Measurements from ENCODE around the gene MCTP2. TPM values are rescaled to one million over a fixed set of nuclear protein-coding genes. Genes with fewer than 3 reads are reported as not detected.

MCTP2 gene
- polyA plus RNA-seq, 1 experiment: 18.1 TPM

DNA sequence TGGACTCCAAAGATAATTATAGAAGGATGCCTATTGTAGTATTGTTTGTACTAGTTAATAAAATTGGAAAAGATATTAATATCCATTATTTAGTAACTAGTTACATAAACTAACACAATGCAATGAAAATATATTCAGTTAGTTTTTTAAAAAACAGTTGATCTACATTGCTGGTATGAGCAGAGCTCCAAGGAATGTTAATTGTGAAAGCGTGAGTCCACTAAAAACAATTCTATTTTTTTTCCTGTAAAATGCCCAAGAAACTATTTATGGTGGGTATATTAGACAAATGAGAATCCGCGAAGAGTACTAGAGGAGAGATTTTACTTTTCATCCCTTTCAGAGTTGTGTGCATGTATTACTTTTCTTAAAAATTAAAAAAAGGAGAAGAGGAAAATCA is 104.3 kb downstream of the MCTP2 start:
- Histone ChIP-seq H3K27ac (ENCODE audit: low read depth, low read length) (no peak overlapping the region), H3K9me3 (ENCODE audit: control insufficient read depth, insufficient read depth, low read length) (no peaks in the 10 kb centered on the region), H3K4me3 (ENCODE audit: low read depth, low read length) (no peak overlapping the region), H3K27me3 (ENCODE audit: control insufficient read depth, insufficient read depth, low read length) (peaks cover 3% of the 10 kb centered on the region)
- CTCF ChIA-PET: interaction anchor here (0.6 to 5.9 kb wide), 5 partner anchors 9 to 251 kb away, joined by 3 to 72 read pairs (median 10); no protein-coding TSS in a partner anchor
- TF ChIP-seq, protein P1, sequence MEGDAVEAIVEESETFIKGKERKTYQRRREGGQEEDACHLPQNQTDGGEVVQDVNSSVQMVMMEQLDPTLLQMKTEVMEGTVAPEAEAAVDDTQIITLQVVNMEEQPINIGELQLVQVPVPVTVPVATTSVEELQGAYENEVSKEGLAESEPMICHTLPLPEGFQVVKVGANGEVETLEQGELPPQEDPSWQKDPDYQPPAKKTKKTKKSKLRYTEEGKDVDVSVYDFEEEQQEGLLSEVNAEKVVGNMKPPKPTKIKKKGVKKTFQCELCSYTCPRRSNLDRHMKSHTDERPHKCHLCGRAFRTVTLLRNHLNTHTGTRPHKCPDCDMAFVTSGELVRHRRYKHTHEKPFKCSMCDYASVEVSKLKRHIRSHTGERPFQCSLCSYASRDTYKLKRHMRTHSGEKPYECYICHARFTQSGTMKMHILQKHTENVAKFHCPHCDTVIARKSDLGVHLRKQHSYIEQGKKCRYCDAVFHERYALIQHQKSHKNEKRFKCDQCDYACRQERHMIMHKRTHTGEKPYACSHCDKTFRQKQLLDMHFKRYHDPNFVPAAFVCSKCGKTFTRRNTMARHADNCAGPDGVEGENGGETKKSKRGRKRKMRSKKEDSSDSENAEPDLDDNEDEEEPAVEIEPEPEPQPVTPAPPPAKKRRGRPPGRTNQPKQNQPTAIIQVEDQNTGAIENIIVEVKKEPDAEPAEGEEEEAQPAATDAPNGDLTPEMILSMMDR (IDR thresholded peaks at IDR 0.05; ENCODE audit: low read depth, low read length): no peak
- DNase-seq (ENCODE audit: low read depth, low spot score): no peak
- POLR2A ChIA-PET: no interaction called here

DNA sequence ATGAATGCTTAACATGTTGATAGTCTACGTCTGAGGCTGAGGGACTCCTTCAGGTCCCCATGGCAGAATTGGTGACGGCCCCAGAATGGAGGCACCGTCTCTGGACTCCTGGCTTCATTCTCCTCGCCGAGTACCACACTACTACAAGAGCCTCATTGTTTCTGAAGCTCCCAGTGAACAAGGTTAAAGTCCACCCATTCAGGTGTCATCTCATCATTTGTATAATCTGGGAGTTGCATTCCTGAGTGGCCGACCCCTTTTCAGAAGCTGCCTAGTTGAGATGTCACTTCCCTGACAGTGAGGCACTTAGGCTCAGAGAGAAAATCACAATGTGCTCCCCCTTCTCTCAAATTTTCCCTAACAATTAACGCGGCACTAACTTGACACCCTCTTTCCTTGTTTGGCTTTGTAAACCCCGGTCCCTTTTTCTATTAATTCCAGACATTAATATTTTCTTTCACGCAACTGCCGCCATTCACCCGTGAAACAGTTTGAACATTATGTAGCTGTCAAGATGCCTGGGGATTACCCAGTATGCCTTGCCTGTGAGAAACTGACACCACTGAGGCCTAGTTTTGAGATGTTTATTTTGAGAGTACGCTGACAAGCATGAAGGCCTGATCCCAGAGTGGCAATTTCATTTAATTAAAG is 105.6 kb downstream of the MCTP2 start:
- no peak for DNase-seq (ENCODE audit: low read depth, low spot score)
- TF ChIP-seq, protein P1 (IDR thresholded peaks at IDR 0.05; ENCODE audit: low read depth, low read length): no peak
- CTCF ChIA-PET: interaction anchor here (0.6 kb wide), 1 partner anchor 11 kb away, joined by 5 read pairs; no protein-coding TSS in a partner anchor
- POLR2A ChIA-PET: no interaction called here
- Histone ChIP-seq H3K4me3 (ENCODE audit: low read depth, low read length) (no peak overlapping the region), H3K27me3 (ENCODE audit: control insufficient read depth, insufficient read depth, low read length) (no peaks in the 10 kb centered on the region), H3K27ac (ENCODE audit: low read depth, low read length) (no peak overlapping the region), H3K9me3 (ENCODE audit: control insufficient read depth, insufficient read depth, low read length) (no peaks in the 10 kb centered on the region)

DNA sequence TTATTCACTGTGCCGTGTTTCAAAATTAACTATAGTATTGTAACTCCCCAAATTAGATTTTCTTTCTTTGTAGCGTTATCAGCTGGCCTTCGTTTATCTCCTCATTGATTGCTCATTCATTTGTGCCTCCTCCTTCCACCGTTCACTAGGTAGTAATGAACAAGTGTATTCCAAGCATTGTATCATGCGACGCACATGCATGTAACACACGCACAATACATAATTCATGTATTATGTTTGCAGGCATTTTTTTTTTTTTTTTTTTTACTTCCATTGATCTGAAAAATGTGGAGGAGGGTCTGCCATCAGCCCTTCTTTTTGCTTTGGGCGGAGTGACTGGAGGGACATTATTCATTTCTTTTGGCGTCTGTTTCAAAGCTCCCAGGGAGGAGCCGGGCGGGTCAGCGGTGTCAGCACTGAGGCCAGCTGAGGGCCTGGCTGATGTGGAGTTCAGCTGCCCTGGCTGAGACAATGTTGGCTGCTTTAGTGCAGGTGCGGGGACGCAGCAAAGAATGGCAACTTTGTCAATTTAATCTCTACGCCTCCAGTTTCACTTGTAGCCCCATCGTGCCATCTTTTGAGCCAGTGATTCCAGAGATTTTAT is 107.0 kb downstream of the MCTP2 start:
- no peak overlapping the region for H3K27ac ChIP-seq (ENCODE audit: low read depth, low read length)
- TF ChIP-seq, protein P1 (IDR thresholded peaks at IDR 0.05; ENCODE audit: low read depth, low read length): no peak
- H3K4me3 ChIP-seq (ENCODE audit: low read depth, low read length): no peak overlapping the region
- H3K27me3 ChIP-seq (ENCODE audit: control insufficient read depth, insufficient read depth, low read length): no peaks in the 10 kb centered on the region
- DNase-seq (ENCODE audit: low read depth, low spot score): no peak
- ChIA-PET POLR2A (no interaction called here), CTCF (interaction anchor here (0.7 to 2.0 kb wide), 4 partner anchors 11 to 218 kb away, joined by 3 to 15 read pairs (median 5); no protein-coding TSS in a partner anchor)
- no peaks in the 10 kb centered on the region for H3K9me3 ChIP-seq (ENCODE audit: control insufficient read depth, insufficient read depth, low read length)

DNA sequence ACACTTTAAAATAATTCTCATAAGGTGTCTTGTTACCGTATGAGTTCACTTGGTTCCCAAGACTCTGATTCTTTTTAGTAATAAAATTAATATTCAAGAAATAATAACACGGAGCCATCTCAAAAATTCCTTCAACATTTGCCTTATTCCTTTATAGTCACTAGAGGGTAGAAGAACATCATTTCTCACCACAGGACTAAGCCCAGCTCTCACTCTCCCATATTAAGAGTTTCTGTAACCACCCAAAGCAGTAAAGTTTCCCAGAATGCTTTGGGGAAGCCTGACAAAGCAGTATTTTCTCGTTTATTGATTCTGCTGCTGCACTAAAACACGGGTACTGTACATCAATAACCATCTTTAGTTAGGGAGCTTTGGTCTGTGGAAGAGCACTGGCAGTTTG is 114.9 kb downstream of the MCTP2 start:
- ChIA-PET CTCF (interaction anchor here (1.6 to 7.5 kb wide), 2 partner anchors 22 to 226 kb away, joined by 5 to 39 read pairs; no protein-coding TSS in a partner anchor), POLR2A (no interaction called here)
- Histone ChIP-seq H3K4me3 (ENCODE audit: low read depth, low read length) (no peak overlapping the region), H3K9me3 (ENCODE audit: control insufficient read depth, insufficient read depth, low read length) (no peaks in the 10 kb centered on the region), H3K27me3 (ENCODE audit: control insufficient read depth, insufficient read depth, low read length) (no peaks in the 10 kb centered on the region), H3K27ac (ENCODE audit: low read depth, low read length) (no peak overlapping the region)
- DNase-seq (ENCODE audit: low read depth, low spot score): no peak
- TF ChIP-seq, protein P1 (IDR thresholded peaks at IDR 0.05; ENCODE audit: low read depth, low read length): no peak

DNA sequence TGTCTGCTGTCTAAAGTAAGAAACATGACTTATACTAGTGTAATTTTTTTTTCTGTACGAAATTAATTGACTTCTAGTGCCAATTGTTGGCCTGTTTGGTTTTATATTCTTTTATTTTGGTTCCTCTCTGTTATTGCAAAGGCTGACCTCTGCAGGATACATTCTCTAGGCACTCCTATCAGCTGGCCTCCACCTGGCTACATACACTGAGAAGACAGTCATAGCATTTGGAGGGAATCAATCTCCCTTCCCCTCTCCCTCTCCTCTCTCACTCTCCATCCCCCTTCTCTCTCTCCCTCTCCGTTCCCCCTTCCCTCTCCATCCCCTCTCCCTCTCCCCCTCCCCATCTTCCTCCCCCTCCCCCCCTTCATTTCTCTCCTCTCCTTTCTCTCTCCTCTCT is 116.7 kb downstream of the MCTP2 start:
- Histone ChIP-seq H3K27ac (ENCODE audit: low read depth, low read length) (no peak overlapping the region), H3K9me3 (ENCODE audit: control insufficient read depth, insufficient read depth, low read length) (no peaks in the 10 kb centered on the region), H3K27me3 (ENCODE audit: control insufficient read depth, insufficient read depth, low read length) (no peaks in the 10 kb centered on the region), H3K4me3 (ENCODE audit: low read depth, low read length) (no peak overlapping the region)
- no peak for DNase-seq (ENCODE audit: low read depth, low spot score)
- CTCF ChIA-PET: interaction anchor here (1.0 kb wide), 1 partner anchor 184 kb away, joined by 5 read pairs; no protein-coding TSS in a partner anchor
- TF ChIP-seq, protein P1 (IDR thresholded peaks at IDR 0.05; ENCODE audit: low read depth, low read length): no peak
- POLR2A ChIA-PET: no interaction called here
